ENCODE data around the gene NEK10.

Gene NEK10

GRCh38 chr3:27108322-27108721 is 260.9 kb downstream of the NEK10 start:
- DNase-seq = no peak
- no CpG with 5 or more reads among the region's 4 CpGs for WGBS (ENCODE audit: extremely low coverage, insufficient coverage, insufficient read length)
- no peak overlapping the region for H2BK120ac ChIP-seq (ENCODE audit: insufficient read depth, low read length, poor library complexity)

DNA sequence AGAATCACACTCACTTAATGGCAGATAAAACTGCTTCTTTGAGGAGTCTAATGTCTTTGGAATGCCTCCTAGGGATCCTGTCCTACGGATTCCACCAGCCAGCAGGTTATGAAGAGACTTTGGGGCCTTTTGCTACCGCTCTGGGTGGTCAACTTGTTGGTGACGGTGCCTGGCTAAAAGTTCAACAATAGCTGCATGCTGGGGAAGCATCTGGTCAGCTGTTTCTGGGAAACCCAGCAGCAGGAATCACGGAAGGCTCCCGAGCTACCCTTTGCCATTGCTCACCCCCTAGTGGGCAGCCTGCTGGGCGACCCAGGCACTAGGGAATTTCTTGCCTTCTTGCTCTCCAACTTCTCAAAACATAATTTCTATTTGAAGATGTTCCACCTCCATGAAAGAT is 263.3 kb downstream of the NEK10 start:
- Histone ChIP-seq H2AK5ac (ENCODE audit: low read length) (no peak overlapping the region), H2BK120ac (ENCODE audit: insufficient read depth, low read length, poor library complexity) (no peak overlapping the region), H3K4me3 (ENCODE audit: low read depth, low read length) (no peak overlapping the region), H3K27me3 (ENCODE audit: insufficient read depth, low read length) (no peaks in the 10 kb centered on the region), H2BK12ac (ENCODE audit: low read length) (no peak overlapping the region), H3K18ac (ENCODE audit: low read length) (no peak overlapping the region), H4K12ac (ENCODE audit: low read depth, low read length) (no peak overlapping the region), H3K4me2 (ENCODE audit: low read length) (no peak overlapping the region), H3K14ac (ENCODE audit: low read length) (no peak overlapping the region), H3K79me2 (ENCODE audit: control insufficient read depth, insufficient read depth, low read length, poor library complexity) (no peaks in the 10 kb centered on the region), H3K79me1 (ENCODE audit: low read length) (no peaks in the 10 kb centered on the region), H3K4me1 (ENCODE audit: control insufficient read depth in 1 of 2, insufficient read depth in 2 of 2, low read length in 2 of 2) (no peaks in the 10 kb centered on the region), H3K9ac (ENCODE audit: low read length) (no peak overlapping the region), H3K23ac (ENCODE audit: low read length) (no peak overlapping the region), H3K36me3 (ENCODE audit: control insufficient read depth in 1 of 2, insufficient read depth in 2 of 2, low read length in 2 of 2) (no peaks in the 10 kb centered on the region), H4K91ac (ENCODE audit: low read depth, low read length) (no peak overlapping the region), H2AFZ (ENCODE audit: insufficient read depth, low read length, poor library complexity) (no peak overlapping the region), H2BK5ac (ENCODE audit: low read depth, low read length, poor library complexity) (no peak overlapping the region), H4K8ac (ENCODE audit: low read depth, low read length) (no peak overlapping the region), H3K4ac (ENCODE audit: low read depth, low read length) (no peak overlapping the region), H3K9me3 (ENCODE audit: insufficient read depth, low read depth, low read length) (no peaks in the 10 kb centered on the region), H3K27ac (ENCODE audit: low read depth, low read length) (no peak overlapping the region)
- DNase-seq = no peak
- WGBS (ENCODE audit: extremely low coverage, insufficient coverage, insufficient read length) = no CpG with 5 or more reads among the region's 6 CpGs

More at GRCh38 chr3:27108322-27108721, 260.9 kb downstream of the NEK10 start:
- Histone ChIP-seq H3K4me2 (ENCODE audit: low read length) (no peak overlapping the region), H2BK12ac (ENCODE audit: low read length) (no peak overlapping the region), H3K9me3 (ENCODE audit: insufficient read depth, low read depth, low read length) (no peaks in the 10 kb centered on the region), H2AFZ (ENCODE audit: insufficient read depth, low read length, poor library complexity) (no peak overlapping the region), H3K27ac (ENCODE audit: low read depth, low read length) (no peak overlapping the region), H2BK5ac (ENCODE audit: low read depth, low read length, poor library complexity) (no peak overlapping the region), H2AK5ac (ENCODE audit: low read length) (no peak overlapping the region), H3K23ac (ENCODE audit: low read length) (no peak overlapping the region), H4K12ac (ENCODE audit: low read depth, low read length) (no peak overlapping the region), H3K27me3 (ENCODE audit: insufficient read depth, low read length) (no peaks in the 10 kb centered on the region), H3K18ac (ENCODE audit: low read length) (no peak overlapping the region), H3K4me1 (ENCODE audit: control insufficient read depth in 1 of 2, insufficient read depth in 2 of 2, low read length in 2 of 2) (no peaks in the 10 kb centered on the region), H4K8ac (ENCODE audit: low read depth, low read length) (no peak overlapping the region), H3K4me3 (ENCODE audit: low read depth, low read length) (no peak overlapping the region), H4K91ac (ENCODE audit: low read depth, low read length) (no peak overlapping the region), H3K9ac (ENCODE audit: low read length) (no peak overlapping the region), H3K4ac (ENCODE audit: low read depth, low read length) (no peak overlapping the region), H3K36me3 (ENCODE audit: control insufficient read depth in 1 of 2, insufficient read depth in 2 of 2, low read length in 2 of 2) (no peaks in the 10 kb centered on the region), H3K14ac (ENCODE audit: low read length) (no peak overlapping the region), H3K79me1 (ENCODE audit: low read length) (no peaks in the 10 kb centered on the region), H3K79me2 (ENCODE audit: control insufficient read depth, insufficient read depth, low read length, poor library complexity) (no peaks in the 10 kb centered on the region)

DNA sequence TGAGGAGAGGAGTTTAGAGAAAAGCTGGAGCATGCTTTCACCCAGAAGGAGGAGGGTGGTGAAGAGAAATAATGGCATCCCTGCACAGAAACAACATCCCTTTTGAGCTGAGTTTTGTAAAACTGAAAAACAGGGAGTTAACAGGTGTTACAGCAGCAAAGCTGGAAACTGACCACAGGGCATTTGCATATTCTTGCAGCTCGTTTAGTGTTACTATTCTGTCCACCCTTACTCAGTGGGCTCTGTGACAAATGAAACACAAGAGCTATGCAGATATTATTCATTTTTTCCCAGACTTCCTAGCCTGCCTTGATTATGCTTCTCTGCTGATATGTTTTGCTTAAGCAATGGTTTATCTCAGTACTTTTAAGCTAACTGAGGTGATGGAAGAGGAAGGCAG is 272.0 kb downstream of the NEK10 start:
- WGBS (ENCODE audit: extremely low coverage, insufficient coverage, insufficient read length) = no CpG with 5 or more reads among the region's 1 CpG
- H3K79me2 ChIP-seq (ENCODE audit: control insufficient read depth, insufficient read depth, low read length, poor library complexity) = no peaks in the 10 kb centered on the region
- no peaks in the 10 kb centered on the region for H3K27me3 ChIP-seq (ENCODE audit: insufficient read depth, low read length)
- H3K36me3 ChIP-seq (ENCODE audit: control insufficient read depth in 1 of 2, insufficient read depth in 2 of 2, low read length in 2 of 2) = no peaks in the 10 kb centered on the region
- no peak overlapping the region for H4K8ac ChIP-seq (ENCODE audit: low read depth, low read length)
- H2BK5ac ChIP-seq (ENCODE audit: low read depth, low read length, poor library complexity) = no peak overlapping the region
- H4K91ac ChIP-seq (ENCODE audit: low read depth, low read length) = no peak overlapping the region
- no peak overlapping the region for H3K18ac ChIP-seq (ENCODE audit: low read length)
- no peak overlapping the region for H3K14ac ChIP-seq (ENCODE audit: low read length)
- DNase-seq = no peak
- no peak overlapping the region for H3K9ac ChIP-seq (ENCODE audit: low read length)
- H3K27ac ChIP-seq (ENCODE audit: low read depth, low read length) = no peak overlapping the region
- H2BK120ac ChIP-seq (ENCODE audit: insufficient read depth, low read length, poor library complexity) = no peak overlapping the region
- no peak overlapping the region for H3K4me2 ChIP-seq (ENCODE audit: low read length)
- H2BK12ac ChIP-seq (ENCODE audit: low read length) = no peak overlapping the region
- no peaks in the 10 kb centered on the region for H3K9me3 ChIP-seq (ENCODE audit: insufficient read depth, low read depth, low read length)
- H3K79me1 ChIP-seq (ENCODE audit: low read length) = no peaks in the 10 kb centered on the region
- H2AK5ac ChIP-seq (ENCODE audit: low read length) = no peak overlapping the region
- no peak overlapping the region for H2AFZ ChIP-seq (ENCODE audit: insufficient read depth, low read length, poor library complexity)
- no peak overlapping the region for H3K23ac ChIP-seq (ENCODE audit: low read length)
- no peaks in the 10 kb centered on the region for H3K4me1 ChIP-seq (ENCODE audit: control insufficient read depth in 1 of 2, insufficient read depth in 2 of 2, low read length in 2 of 2)
- H3K4me3 ChIP-seq (ENCODE audit: low read depth, low read length) = no peak overlapping the region
- H4K12ac ChIP-seq (ENCODE audit: low read depth, low read length) = no peak overlapping the region
- no peak overlapping the region for H3K4ac ChIP-seq (ENCODE audit: low read depth, low read length)

DNA sequence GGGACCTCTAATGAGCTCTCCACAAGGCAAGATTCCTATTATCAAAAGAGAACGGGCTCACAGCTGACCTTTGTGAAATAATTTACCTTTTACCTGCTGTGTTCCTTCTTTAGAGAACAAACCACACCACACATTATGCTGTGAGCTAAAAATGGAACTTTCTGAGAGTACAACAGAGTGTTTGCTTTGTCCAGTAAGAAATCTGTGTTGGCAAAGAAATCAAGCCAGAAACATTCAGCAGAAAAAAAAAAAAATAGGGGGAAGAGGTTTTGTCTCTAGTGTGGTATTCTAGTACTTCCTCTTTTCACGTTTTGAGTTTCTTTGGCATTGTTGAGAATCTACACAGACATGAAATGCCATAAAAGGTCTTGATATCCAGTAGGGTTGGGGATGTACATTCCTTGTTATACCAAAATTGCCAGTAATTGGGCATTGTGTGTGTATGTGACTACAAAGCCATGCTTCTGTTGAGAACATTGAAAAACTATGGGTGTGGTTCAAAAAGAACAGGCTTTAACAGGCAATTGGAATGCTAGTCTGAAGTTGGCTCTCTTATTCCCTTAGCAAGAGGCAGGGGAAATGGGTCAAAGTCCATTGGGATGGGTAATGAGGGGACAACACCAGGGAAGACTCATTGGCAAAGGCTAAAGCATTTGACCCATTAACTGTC is 273.5 kb downstream of the NEK10 start:
- Histone ChIP-seq H4K91ac (ENCODE audit: low read depth, low read length) (no peak overlapping the region), H3K4ac (ENCODE audit: low read depth, low read length) (no peak overlapping the region), H3K79me1 (ENCODE audit: low read length) (no peaks in the 10 kb centered on the region), H2BK5ac (ENCODE audit: low read depth, low read length, poor library complexity) (no peak overlapping the region), H3K4me1 (ENCODE audit: control insufficient read depth in 1 of 2, insufficient read depth in 2 of 2, low read length in 2 of 2) (no peaks in the 10 kb centered on the region), H2AK5ac (ENCODE audit: low read length) (no peak overlapping the region), H4K8ac (ENCODE audit: low read depth, low read length) (no peak overlapping the region), H3K9ac (ENCODE audit: low read length) (no peak overlapping the region), H3K79me2 (ENCODE audit: control insufficient read depth, insufficient read depth, low read length, poor library complexity) (no peaks in the 10 kb centered on the region), H3K27ac (ENCODE audit: low read depth, low read length) (no peak overlapping the region), H3K27me3 (ENCODE audit: insufficient read depth, low read length) (no peaks in the 10 kb centered on the region), H3K4me2 (ENCODE audit: low read length) (no peak overlapping the region), H3K14ac (ENCODE audit: low read length) (no peak overlapping the region), H3K36me3 (ENCODE audit: control insufficient read depth in 1 of 2, insufficient read depth in 2 of 2, low read length in 2 of 2) (no peaks in the 10 kb centered on the region), H3K23ac (ENCODE audit: low read length) (no peak overlapping the region), H2BK120ac (ENCODE audit: insufficient read depth, low read length, poor library complexity) (no peak overlapping the region), H4K12ac (ENCODE audit: low read depth, low read length) (no peak overlapping the region), H3K18ac (ENCODE audit: low read length) (no peak overlapping the region), H2AFZ (ENCODE audit: insufficient read depth, low read length, poor library complexity) (no peak overlapping the region), H2BK12ac (ENCODE audit: low read length) (no peak overlapping the region), H3K9me3 (ENCODE audit: insufficient read depth, low read depth, low read length) (no peaks in the 10 kb centered on the region), H3K4me3 (ENCODE audit: low read depth, low read length) (no peak overlapping the region)
- no CpG with 5 or more reads among the region's 2 CpGs for WGBS (ENCODE audit: extremely low coverage, insufficient coverage, insufficient read length)
- no peak for DNase-seq
